GM23338 (cell line): ENCODE data around the gene OPN3. TPM values are rescaled to one million over a fixed set of nuclear protein-coding genes. Genes with fewer than 3 reads are reported as not detected.

Source experiments
- ATAC-seq: fragments of 200-7000 bp; cut with Tn5 transposase; 3 replicates; pipeline ENCODE4 v1.9.1; 2020
- DNase-seq: peaks from one replicate; pipeline ENCODE4 v3.0.0-alpha.2; 2015; ENCODE audit warnings: low spot score
- H2AFZ ChIP-seq: fragments of 200-600 bp; sonication (generic); 2 replicates; pipeline ENCODE4 v1.8.0; 2016; ENCODE audit warnings: antibody characterized with exemption, mild to moderate bottlenecking, moderate library complexity
- H3F3A ChIP-seq: fragments of 200-600 bp; sonication (generic); replicated peaks from 2 replicates; pipeline ENCODE4 v1.8.0; 2017; ENCODE audit warnings: antibody characterized with exemption, mixed run types, low read depth
- H3K27ac ChIP-seq: fragments of 200-600 bp; sonication (generic); 2 replicates; pipeline ENCODE4 v1.6.1; 2016; ENCODE audit warnings: low read depth
- H3K27me3 ChIP-seq: fragments of 200-600 bp; sonication (generic); 2 replicates; pipeline ENCODE4 v1.8.0; 2016; ENCODE audit warnings: mild to moderate bottlenecking, mixed run types, moderate library complexity; ENCODE audit not compliant: insufficient read depth
- H3K36me3 ChIP-seq: fragments of 200-600 bp; sonication (generic); 2 replicates; pipeline ENCODE4 v1.8.0; 2016; ENCODE audit warnings: mild to moderate bottlenecking; ENCODE audit not compliant: insufficient read depth
- H3K4me1 ChIP-seq: fragments of 200-600 bp; sonication (generic); 2 replicates; pipeline ENCODE4 v1.8.0; 2016; ENCODE audit warnings: mild to moderate bottlenecking, moderate library complexity; ENCODE audit not compliant: insufficient read depth
- H3K4me2 ChIP-seq: fragments of 200-600 bp; sonication (generic); 2 replicates; pipeline ENCODE4 v1.7.1; 2017; ENCODE audit warnings: mixed run types
- H3K4me3 ChIP-seq: fragments of 200-600 bp; sonication (generic); 2 replicates; pipeline ENCODE4 v1.6.1; 2016; ENCODE audit warnings: mixed run types
- H3K79me2 ChIP-seq: fragments of 200-600 bp; sonication (generic); replicated peaks from 2 replicates; pipeline ENCODE4 v1.8.0; 2017; ENCODE audit warnings: mild to moderate bottlenecking; ENCODE audit not compliant: insufficient read depth
- H3K9me2 ChIP-seq: fragments of 200-600 bp; sonication (generic); 2 replicates; pipeline ENCODE4 v1.8.0; 2017; ENCODE audit not compliant: insufficient read depth
- H4K20me1 ChIP-seq: fragments of 200-600 bp; sonication (generic); replicated peaks from 2 replicates; pipeline ENCODE4 v1.8.0; 2017; ENCODE audit warnings: mild to moderate bottlenecking; ENCODE audit not compliant: insufficient read depth
- H3K27ac Mint-ChIP-seq: 2 replicates; pipeline ENCODE4 v1.8.0; 2020; ENCODE audit warnings: inconsistent platforms, mild to moderate bottlenecking, moderate library complexity, mixed read lengths
- H3K27me3 Mint-ChIP-seq: 3 replicates; pipeline ENCODE4 v1.8.0; 2022; ENCODE audit warnings: low read depth, mild to moderate bottlenecking, moderate library complexity, mixed read lengths, inconsistent platforms; ENCODE audit not compliant: insufficient read depth, poor library complexity
- H3K36me3 Mint-ChIP-seq: 3 replicates; pipeline ENCODE4 v1.8.0; 2021; ENCODE audit warnings: low read depth, mild to moderate bottlenecking, inconsistent platforms, moderate library complexity, mixed read lengths
- H3K4me1 Mint-ChIP-seq: 3 replicates; pipeline ENCODE4 v1.8.0; 2020; ENCODE audit warnings: mild to moderate bottlenecking, inconsistent platforms, mixed read lengths
- H3K4me3 Mint-ChIP-seq: 3 replicates; pipeline ENCODE4 v1.8.0; 2021; ENCODE audit warnings: moderate library complexity, mild to moderate bottlenecking, inconsistent platforms, mixed read lengths
- H3K9me3 Mint-ChIP-seq: 3 replicates; pipeline ENCODE4 v1.8.0; 2020; ENCODE audit warnings: moderate library complexity, mild to moderate bottlenecking, inconsistent platforms, mixed read lengths
- CREB1 ChIP-seq: fragments of 250-450 bp; sonication (Bioruptor Pico); IDR thresholded peaks from 2 replicates; pipeline ENCODE4 v1.5.0; 2020; ENCODE audit warnings: low read depth, mild to moderate bottlenecking, moderate library complexity
- CTCF ChIP-seq, 2 experiments: fragments of 200-600 bp in 1 of 2; sonication (generic) in 1 of 2; conservative IDR thresholded peaks; 2 replicates each; pipeline versions ENCODE4 v1.5.1 to v1.6.1; 2016 to 2017; ENCODE audit warnings: antibody characterized with exemption in 2 of 2, low read depth in 2 of 2, mild to moderate bottlenecking in 2 of 2, moderate library complexity in 1 of 2
- ETS1 ChIP-seq: IDR thresholded peaks from 2 replicates; pipeline ENCODE4 v1.6.1; 2016; ENCODE audit warnings: antibody characterized with exemption
- EZH2 ChIP-seq: fragments of 200-600 bp; sonication (generic); IDR thresholded peaks from one replicate; pipeline ENCODE4 v1.8.0; 2017; ENCODE audit warnings: antibody characterized with exemption, mild to moderate bottlenecking, low read depth; ENCODE audit not compliant: unreplicated experiment
- EZH2phosphoT487 ChIP-seq: fragments of 200-600 bp; sonication (generic); IDR thresholded peaks from one replicate; pipeline ENCODE4 v1.8.1; 2018; ENCODE audit warnings: antibody characterized with exemption; ENCODE audit not compliant: unreplicated experiment
- JUNB ChIP-seq: IDR thresholded peaks from one replicate; pipeline ENCODE4 v1.6.1; 2016; ENCODE audit warnings: antibody characterized with exemption; ENCODE audit not compliant: unreplicated experiment
- NANOG ChIP-seq: IDR thresholded peaks from 2 replicates; pipeline ENCODE4 v1.6.1; 2016; ENCODE audit warnings: antibody characterized with exemption, borderline replicate concordance
- POLR2AphosphoS5 ChIP-seq: IDR thresholded peaks from 2 replicates; pipeline ENCODE4 v1.6.1; 2016; ENCODE audit warnings: antibody characterized with exemption, low read depth
- REST ChIP-seq: IDR thresholded peaks from one replicate; pipeline ENCODE4 v1.6.1; 2018; ENCODE audit warnings: antibody characterized with exemption; ENCODE audit not compliant: unreplicated experiment
- STAT1 ChIP-seq: IDR thresholded peaks from one replicate; pipeline ENCODE4 v1.6.1; 2016; ENCODE audit warnings: antibody characterized with exemption; ENCODE audit not compliant: unreplicated experiment
- ZNF114 ChIP-seq: fragments of 250-450 bp; sonication (Bioruptor Pico); IDR thresholded peaks from 2 replicates; pipeline ENCODE4 v1.5.0; 2020; ENCODE audit warnings: mild to moderate bottlenecking, moderate library complexity
- ZNF331 ChIP-seq: fragments of 250-450 bp; sonication (Bioruptor Pico); IDR thresholded peaks from 2 replicates; pipeline ENCODE4 v1.5.0; 2020; ENCODE audit warnings: low read depth, mild to moderate bottlenecking, moderate library complexity
- ZNF462 ChIP-seq: fragments of 250-450 bp; sonication (Bioruptor Pico); IDR thresholded peaks from 2 replicates; pipeline ENCODE4 v1.5.0; 2020; ENCODE audit warnings: mild to moderate bottlenecking, moderate library complexity
- polyA plus RNA-seq: library from polyadenylated mRNA; unstranded; fragments of >200 nt; fragmentation: Nextera tagmentation; extraction: Ambion mirVana; gene quantifications from 2 replicates; pipeline ENCODE4 v1.2.1, GENCODE V29; 2016
- total RNA-seq: library from RNA; depleted of rRNA; stranded (reverse); fragments of >200 nt; shearing (Covaris generic); gene quantifications from 2 replicates; pipeline ENCODE4 v1.2.3, GENCODE V29; 2014

The OPN3 gene
- total and polyA plus RNA-seq, 2 experiments from 2014 or later = 23.7 to 46.8 TPM

GRCh38 chr1:241590719-241591118, 49.5 kb downstream of the OPN3 start (continued):
- TF ChIP-seq NANOG (no peak), POLR2AphosphoS5 (no peak)

- no peaks in the 10 kb centered on the region for H3K27me3 ChIP-seq
- no peak overlapping the region for H2AFZ ChIP-seq
- H3K9me3 Mint-ChIP-seq = no peaks in the 10 kb centered on the region
- H3K4me1 ChIP-seq = no peaks in the 10 kb centered on the region
- no peaks in the 10 kb centered on the region for H3K36me3 Mint-ChIP-seq
- H3K4me3 Mint-ChIP-seq = no peak overlapping the region
- H4K20me1 ChIP-seq = no peaks in the 10 kb centered on the region
- DNase-seq (no peak), ATAC-seq (no peak)
- H3K4me1 Mint-ChIP-seq = peaks cover 5% of the 10 kb centered on the region; the same call in 2 of the 3 replicates
- no peak overlapping the region for H3K4me3 ChIP-seq
- no peaks in the 10 kb centered on the region for H3K9me2 ChIP-seq
- H3F3A ChIP-seq = no peaks in the 10 kb centered on the region
- no peak overlapping the region for H3K27ac ChIP-seq
- H3K79me2 ChIP-seq = no peaks in the 10 kb centered on the region
- TF ChIP-seq CTCF (conservative IDR thresholded peaks at IDR 0.05; ENCODE audit: low read depth in 2 of 2) (no peak), ZNF331 (CRISPR knock-in tag) (no peak), ETS1 (no peak), ZNF114 (CRISPR knock-in tag) (no peak), ZNF462 (CRISPR knock-in tag) (no peak), NANOG (no peak), JUNB (no peak), STAT1 (no peak), CREB1 (no peak), POLR2AphosphoS5 (no peak), REST (no peak), EZH2 (no peak), EZH2phosphoT487 (no peak)
- H3K27ac Mint-ChIP-seq = no peak overlapping the region
- no peaks in the 10 kb centered on the region for H3K36me3 ChIP-seq
- H3K27me3 Mint-ChIP-seq = no peaks in the 10 kb centered on the region
- H3K4me2 ChIP-seq = no peak overlapping the region
Measured at GRCh38 chr1:241589521-241589920, 50.6 kb downstream of the OPN3 start.
